Frontal cortex (tissue), 4 donors: ENCODE data around the gene ABCC5. TPM values are rescaled to one million over a fixed set of nuclear protein-coding genes. Genes with fewer than 3 reads are reported as not detected.
"Not testable (repeated sequence)": the region's sequence is repeated elsewhere in the genome, so short reads cannot be mapped to it uniquely, and the experiment has no call there.

Experiments used
- DNase-seq, 2 donors: peaks; one replicate each; pipeline ENCODE4 v3.0.0; 2012; ENCODE audit warnings: low spot score in 2 of 2
- FAIRE-seq: peaks from 2 replicates; lab custom pipeline; 2012; peaks lifted over from hg19 to GRCh38; lab: Jason Lieb, UNC
- total RNA-seq: library from RNA; depleted of rRNA; stranded (reverse); fragments of >200 nt; gene quantifications from one replicate; pipeline ENCODE4 v1.2.3, GENCODE V29; 2014
- donor health status: control.
- donor health status: control.
- donor health status: control.

The ABCC5 gene
- total RNA-seq, result 37.9 TPM

- FAIRE-seq, result no peak
- DNase-seq, result peak; percentile 93 to 94
These were observed at the start of gene ABCC5 for GRCh38 chr3:184017672-184018423. Gene ABCC5, minus strand, starts transcription at chr3:184017884. Its CDS starts 3,492 bp downstream, at chr3:184014392.

- no peak for DNase-seq
- no peak for FAIRE-seq
These were observed 48.5 kb upstream of the ABCC5 start for GRCh38 chr3:184066211-184066610.

GRCh38 chr3:184062637-184063036 is 45.0 kb upstream of the ABCC5 start:
- FAIRE-seq (no peak), DNase-seq (no peak)

GRCh38 chr3:184059424-184059823 is 41.7 kb upstream of the ABCC5 start:
- no peak for FAIRE-seq
- DNase-seq, result no peak

- DNase-seq (no peak), FAIRE-seq (no peak)
These were observed 40.3 kb upstream of the ABCC5 start for GRCh38 chr3:184058029-184058428.

GRCh38 chr3:184052767-184053166 is 35.1 kb upstream of the ABCC5 start, which contains the start of gene HTR3C:
Gene HTR3C, plus strand, starts transcription at chr3:184053047. Its CDS starts 34 bp downstream, at chr3:184053081.
- FAIRE-seq, result no peak
- no peak for DNase-seq

GRCh38 chr3:184050217-184050847 is 32.6 kb upstream of the ABCC5 start:
- DNase-seq (no peak), FAIRE-seq (no peak)

GRCh38 chr3:184045995-184046394 is 28.3 kb upstream of the ABCC5 start:
- FAIRE-seq (no peak), DNase-seq (no peak)

GRCh38 chr3:184042617-184043016 is 24.9 kb upstream of the ABCC5 start:
- FAIRE-seq (no peak), DNase-seq (no peak)

GRCh38 chr3:184040010-184040409 is 22.3 kb upstream of the ABCC5 start:
- DNase-seq, result no peak
- no peak for FAIRE-seq

GRCh38 chr3:184039414-184039813 is 21.7 kb upstream of the ABCC5 start:
- FAIRE-seq, result no peak
- no peak for DNase-seq

GRCh38 chr3:184038307-184038706 is 20.6 kb upstream of the ABCC5 start:
- not testable (repeated sequence) for FAIRE-seq, DNase-seq

GRCh38 chr3:184037816-184038215 is 20.1 kb upstream of the ABCC5 start:
- DNase-seq (no peak), FAIRE-seq (no peak)

- no peak for DNase-seq
- FAIRE-seq, result no peak
These were observed 13.6 kb upstream of the ABCC5 start, which contains the start of gene HTR3D for GRCh38 chr3:184031187-184031792. Gene HTR3D, plus strand, starts transcription at chr3:184031742. Its CDS starts 0 bp downstream, at chr3:184031742.

GRCh38 chr3:184030536-184030935 is 12.9 kb upstream of the ABCC5 start:
- DNase-seq, result no peak

GRCh38 chr3:184029443-184029842 is 11.8 kb upstream of the ABCC5 start:
- no peak for FAIRE-seq
- DNase-seq, result no peak

More at GRCh38 chr3:184030536-184030935, 12.9 kb upstream of the ABCC5 start:
- no peak for FAIRE-seq

- not testable (repeated sequence) for DNase-seq, FAIRE-seq
These were observed 10.7 kb upstream of the ABCC5 start for GRCh38 chr3:184028275-184028890.

- not testable (repeated sequence) for FAIRE-seq
These were observed 7.6 kb upstream of the ABCC5 start for GRCh38 chr3:184025256-184025655.

GRCh38 chr3:184022323-184022722 is 4.6 kb upstream of the ABCC5 start:
- DNase-seq, result no peak
- FAIRE-seq, result no peak

More at GRCh38 chr3:184025256-184025655, 7.6 kb upstream of the ABCC5 start:
- not testable (repeated sequence) for DNase-seq

GRCh38 chr3:184018424-184018973 is 815 bp upstream of the ABCC5 start:
- DNase-seq (no peak), FAIRE-seq (no peak)
